Endodermal cell (in vitro differentiated cells): ENCODE data around the gene EED. TPM values are rescaled to one million over a fixed set of nuclear protein-coding genes. Genes with fewer than 3 reads are reported as not detected.

Experiments used
- DNase-seq: peaks from one replicate; pipeline ENCODE4 v3.0.0-alpha.2; 2017
- H3K27ac ChIP-seq: 2 replicates; pipeline ENCODE4 v1.5.1; 2013; ENCODE audit warnings: mild to moderate bottlenecking, low read depth, low read length, moderate library complexity
- H3K27me3 ChIP-seq: 2 replicates; pipeline ENCODE4 v1.6.1; 2013; ENCODE audit warnings: mild to moderate bottlenecking, low read length, moderate library complexity; ENCODE audit not compliant: insufficient read depth, control insufficient read depth, poor library complexity, severe bottlenecking
- H3K36me3 ChIP-seq: 2 replicates; pipeline ENCODE4 v1.7.0; 2013; ENCODE audit warnings: mild to moderate bottlenecking, low read length, moderate library complexity; ENCODE audit not compliant: control insufficient read depth, insufficient read depth
- H3K4me1 ChIP-seq: one replicate; pipeline ENCODE4 v1.7.0; 2013; ENCODE audit warnings: low read length; ENCODE audit not compliant: control insufficient read depth, insufficient read depth
- H3K4me3 ChIP-seq: 2 replicates; pipeline ENCODE4 v1.5.1; 2013; ENCODE audit warnings: mild to moderate bottlenecking, low read length, moderate library complexity
- H3K9ac ChIP-seq: 2 replicates; pipeline ENCODE4 v1.6.1; 2013; ENCODE audit warnings: mild to moderate bottlenecking, low read length, moderate library complexity; ENCODE audit not compliant: poor library complexity, severe bottlenecking; ENCODE audit errors: extremely low read depth
- H3K9me3 ChIP-seq: 2 replicates; pipeline ENCODE4 v1.6.1; 2013; ENCODE audit warnings: mild to moderate bottlenecking, low read length, moderate library complexity; ENCODE audit not compliant: control insufficient read depth
- H3K27ac Mint-ChIP-seq: 2 replicates; pipeline ENCODE4 v1.8.0; 2020; ENCODE audit warnings: mixed read lengths
- H3K27me3 Mint-ChIP-seq: 2 replicates; pipeline ENCODE4 v1.8.0; 2021; ENCODE audit warnings: mild to moderate bottlenecking, mixed read lengths; ENCODE audit not compliant: insufficient read depth
- H3K36me3 Mint-ChIP-seq: 2 replicates; pipeline ENCODE4 v1.8.0; 2020; ENCODE audit warnings: low read depth, mixed read lengths
- H3K4me1 Mint-ChIP-seq: 2 replicates; pipeline ENCODE4 v1.8.0; 2020; ENCODE audit warnings: mixed read lengths
- H3K4me3 Mint-ChIP-seq: 2 replicates; pipeline ENCODE4 v1.8.0; 2020; ENCODE audit warnings: mild to moderate bottlenecking, moderate library complexity, mixed read lengths
- H3K9me3 Mint-ChIP-seq: 2 replicates; pipeline ENCODE4 v1.8.0; 2020; ENCODE audit warnings: mild to moderate bottlenecking, mixed read lengths
- CTCF ChIP-seq: fragments of 200-600 bp; sonication (generic); conservative IDR thresholded peaks from 2 replicates; pipeline ENCODE4 v1.5.0; 2021; ENCODE audit warnings: antibody characterized with exemption, mild to moderate bottlenecking
- WGBS, 2 experiments: methylation state at CpG; one replicate each; pipeline versions ENCODE4 v1.1.5 to v1.1.7; 2013; ENCODE audit warnings: missing lambda C conversion rate in 2 of 2, mixed read lengths in 1 of 2; ENCODE audit not compliant: insufficient coverage in 1 of 2, insufficient read length in 1 of 2; 5-methylcytosine and 5-hydroxymethylcytosine counted together
- total RNA-seq, 2 donors: library from RNA; stranded (reverse); fragmentation: NEBNext Ultra II Directional in 1 of 2; extraction: Animal tissue kit (Norgen Biotek cat#: 25700) in 1 of 2; gene quantifications; 2 replicates in 1 of 2; 3 replicates in 1 of 2; pipeline ENCODE4 v1.2.1, GENCODE V29; 2021

The EED gene
- total RNA-seq, 2 donors from 2014 or later = 29.2 to 39.2 TPM

- no peak overlapping the region for H3K27ac ChIP-seq
- no peak for TF ChIP-seq CTCF
- H3K36me3 ChIP-seq = peaks cover 24% of the 10 kb centered on the region
- peak overlapping the region; percentile 97 for H3K4me3 ChIP-seq
- H3K27me3 ChIP-seq = no peaks in the 10 kb centered on the region
- 49 to 57% methylated on average over 1 to 3 of the region's 3 CpGs for WGBS, 2 experiments
- no peaks in the 10 kb centered on the region for H3K9me3 Mint-ChIP-seq
- H3K4me1 Mint-ChIP-seq = peaks cover 38% of the 10 kb centered on the region
- H3K27me3 Mint-ChIP-seq = no peaks in the 10 kb centered on the region
- H3K4me3 Mint-ChIP-seq = no peak overlapping the region
- H3K27ac Mint-ChIP-seq = no peak overlapping the region
- no peaks in the 10 kb centered on the region for H3K9me3 ChIP-seq
- DNase-seq = no peak
- H3K4me1 ChIP-seq = peaks cover 3% of the 10 kb centered on the region
- no peak overlapping the region for H3K9ac ChIP-seq
- peaks cover 3% of the 10 kb centered on the region for H3K36me3 Mint-ChIP-seq
Measured at GRCh38 chr11:86249307-86250098, 5.0 kb downstream of the EED start.

GRCh38 chr11:86251345-86251744 lies 6.8 kb downstream of the EED start:
- H3K27me3 Mint-ChIP-seq = no peaks in the 10 kb centered on the region
- no peak overlapping the region for H3K27ac Mint-ChIP-seq
- Histone ChIP-seq H3K27me3 (no peaks in the 10 kb centered on the region), H3K36me3 (peaks cover 37% of the 10 kb centered on the region), H3K9me3 (no peaks in the 10 kb centered on the region), H3K9ac (no peak overlapping the region), H3K4me3 (no peak overlapping the region), H3K27ac (no peak overlapping the region), H3K4me1 (peaks cover 3% of the 10 kb centered on the region)
- H3K4me3 Mint-ChIP-seq = no peak overlapping the region
- H3K4me1 Mint-ChIP-seq = peaks cover 34% of the 10 kb centered on the region
- no peak for DNase-seq
- TF ChIP-seq CTCF = no peak
- H3K9me3 Mint-ChIP-seq = no peaks in the 10 kb centered on the region
- 93 to 95% methylated on average over 2 of the region's 2 CpGs for WGBS, 2 experiments
- H3K36me3 Mint-ChIP-seq = peaks cover 10% of the 10 kb centered on the region

GRCh38 chr11:86255896-86256295 lies 11.3 kb downstream of the EED start:
- no peak for TF ChIP-seq CTCF
- Mint-ChIP-seq H3K27ac (peak overlapping the region; percentile 26), H3K27me3 (no peaks in the 10 kb centered on the region)

More at GRCh38 chr11:86255896-86256295, 11.3 kb downstream of the EED start:
- no peak for DNase-seq
- 83 to 100% methylated on average over 1 of the region's 1 CpG for WGBS, 2 experiments
- Mint-ChIP-seq H3K36me3 (peaks cover 37% of the 10 kb centered on the region), H3K9me3 (no peaks in the 10 kb centered on the region), H3K4me3 (no peak overlapping the region), H3K4me1 (no peaks in the 10 kb centered on the region)
- H3K9me3 ChIP-seq = no peaks in the 10 kb centered on the region
- no peak overlapping the region for H3K9ac ChIP-seq
- peaks cover 60% of the 10 kb centered on the region for H3K36me3 ChIP-seq
- no peak overlapping the region for H3K4me3 ChIP-seq
- no peaks in the 10 kb centered on the region for H3K27me3 ChIP-seq
- H3K4me1 ChIP-seq = no peaks in the 10 kb centered on the region
- H3K27ac ChIP-seq = no peak overlapping the region
